Cardiac fibroblast (primary cell): ENCODE data around the gene FOXC2.
A peak's percentile ranks its signal among the peaks of the same experiment; 100 is the strongest.

ENCODE experiments used
- DNase-seq, 2 donors: peaks; one replicate each; pipeline versions ENCODE4 v3.0.0 to v3.0.0-alpha.2; 2010; ENCODE audit warnings: low read depth in 2 of 2
- H3K4me3 ChIP-seq, 2 donors: replicated peaks in 1 of 2; 1 replicate in 1 of 2; 2 replicates in 1 of 2; pipeline ENCODE4 v1.5.1; 2011; ENCODE audit warnings: low read depth in 2 of 2, low read length in 2 of 2, mild to moderate bottlenecking in 2 of 2, moderate library complexity in 1 of 2
- CTCF ChIP-seq: IDR thresholded peaks from one replicate; pipeline ENCODE4 v1.5.1; 2011; ENCODE audit warnings: low read depth, mild to moderate bottlenecking, low read length, inconsistent platforms

Gene FOXC2

GRCh38 chr16:86568677-86569623, 2.3 kb downstream of the FOXC2 start:
- H3K4me3 ChIP-seq, result peak overlapping the region; percentile 66 to 87
- no peak for TF ChIP-seq CTCF
- peak in 1 of 2 donors; percentile 18 for DNase-seq

GRCh38 chr16:86569701-86570447, 3.2 kb downstream of the FOXC2 start:
- peak overlapping the region; percentile 21 to 87 for H3K4me3 ChIP-seq
- DNase-seq, result peak in 1 of 2 donors; percentile 24
- no peak for TF ChIP-seq CTCF

- peak overlapping the region; percentile 22 to 87 for H3K4me3 ChIP-seq
- TF ChIP-seq CTCF, result no peak
- DNase-seq, result peak in 1 of 2 donors; percentile 41
Observed at GRCh38 chr16:86570558-86571529, 4.2 kb downstream of the FOXC2 start.

- DNase-seq, result peak in 1 of 2 donors; percentile 34
- no peak for TF ChIP-seq CTCF
Observed at GRCh38 chr16:86571530-86571915, 4.9 kb downstream of the FOXC2 start.

GRCh38 chr16:86572041-86572521, 5.5 kb downstream of the FOXC2 start:
- TF ChIP-seq CTCF, result no peak
- peak overlapping the region in 1 of 2 donors; percentile 87 for H3K4me3 ChIP-seq
- DNase-seq, result peak in 1 of 2 donors; percentile 62

More at GRCh38 chr16:86571530-86571915, 4.9 kb downstream of the FOXC2 start:
- peak overlapping the region in 1 of 2 donors; percentile 87 for H3K4me3 ChIP-seq

GRCh38 chr16:86572606-86573005, 6.0 kb downstream of the FOXC2 start:
- no peak for TF ChIP-seq CTCF
- H3K4me3 ChIP-seq, result no peak overlapping the region
- no peak for DNase-seq
